Fibroblast of skin of right quadriceps (primary cell): Measurements from ENCODE around the gene ARL13A.
"Not testable (repeated sequence)": the region's sequence is repeated elsewhere in the genome, so short reads cannot be mapped to it uniquely, and the experiment has no call there.

ENCODE experiments used
- DNase-seq: peaks from one replicate; pipeline ENCODE4 v3.0.0-alpha.2; 2013

Gene ARL13A

DNA sequence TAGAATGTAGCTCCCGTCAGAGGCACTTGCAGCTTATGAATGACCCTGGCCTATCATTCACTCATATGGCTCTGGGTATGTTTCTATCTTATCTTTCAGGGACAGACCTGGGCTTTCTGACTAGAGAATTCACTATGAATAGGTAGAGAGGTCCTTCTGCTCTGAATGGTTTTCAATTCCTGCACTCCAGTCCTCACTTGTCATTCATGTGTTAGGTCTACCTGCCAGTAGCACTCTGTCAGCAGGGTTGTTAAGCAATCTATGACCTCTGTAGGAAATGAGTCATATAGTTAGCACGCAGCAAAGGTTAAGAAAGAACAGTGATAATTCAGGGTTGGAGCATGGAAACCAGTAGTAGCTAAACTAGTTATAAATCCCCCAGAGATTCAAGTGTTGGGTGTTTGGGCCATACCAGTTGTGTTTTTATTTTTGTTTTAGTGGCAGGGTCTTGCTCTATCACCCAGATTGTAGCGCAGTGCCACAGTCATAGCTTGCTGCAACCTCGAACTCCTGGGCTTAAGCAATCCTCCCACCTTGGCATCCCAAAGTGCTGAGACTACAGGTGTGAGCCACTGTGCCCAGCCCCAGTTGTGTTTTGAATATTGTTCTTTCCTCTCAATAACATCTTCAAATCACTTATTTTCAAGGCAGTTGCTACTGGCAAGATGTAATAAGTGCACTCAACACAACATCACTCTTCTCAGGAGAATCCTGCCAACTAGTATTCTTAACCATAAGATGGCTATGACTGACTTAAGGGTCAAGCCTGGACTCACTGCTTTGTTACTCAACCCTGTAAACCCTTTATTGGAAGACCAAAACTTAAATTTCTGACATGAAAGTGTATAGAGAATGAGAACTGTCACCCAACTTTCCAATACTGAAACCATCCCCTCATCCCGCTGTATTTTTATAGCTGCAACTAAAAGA lies 25.1 kb downstream of the ARL13A start:
- DNase-seq, result peak; percentile 11

GRCh38 chrX:100995469-100995868 lies 26.0 kb downstream of the ARL13A start:
- peak; percentile 79 for DNase-seq

GRCh38 chrX:100999451-100999850 lies 29.9 kb downstream of the ARL13A start:
- DNase-seq, result no peak

DNA sequence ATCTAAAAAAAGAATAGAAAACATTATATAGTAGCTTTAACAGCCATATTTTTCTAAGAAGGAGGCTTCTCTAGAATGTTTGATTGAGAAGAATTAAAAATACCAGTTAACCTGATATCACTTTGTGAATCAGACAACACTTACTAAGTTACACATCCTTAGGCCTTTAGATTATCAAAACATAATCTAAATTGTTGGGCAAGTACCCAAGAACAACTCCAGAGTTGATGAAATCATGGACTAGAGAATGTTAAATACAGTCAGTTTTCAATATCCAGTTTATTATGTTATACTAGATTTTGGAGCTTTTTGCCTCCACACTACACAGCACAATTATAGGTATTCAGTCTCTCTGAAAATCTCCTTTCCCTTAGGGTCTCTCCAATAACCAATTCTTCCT lies 39.6 kb downstream of the ARL13A start:
- peak; percentile 1 for DNase-seq

DNA sequence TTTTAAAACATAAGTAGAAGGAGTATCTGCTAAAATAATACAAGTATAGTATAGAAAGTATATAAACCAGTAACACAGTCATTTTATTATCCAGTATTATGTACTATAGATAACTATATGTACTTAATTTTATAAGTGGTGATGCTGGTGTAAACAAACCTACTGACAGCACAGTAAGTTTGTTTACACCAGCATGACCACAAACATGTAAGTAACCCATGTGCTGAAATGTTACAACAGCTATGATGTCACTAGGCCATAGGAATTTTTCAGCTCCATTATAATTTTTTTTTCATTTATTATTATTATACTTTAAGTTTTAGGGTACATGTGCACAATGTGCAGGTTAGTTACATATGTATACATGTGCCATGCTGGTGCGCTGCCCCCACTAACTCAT lies 42.5 kb downstream of the ARL13A start:
- DNase-seq, result not testable (repeated sequence)

DNA sequence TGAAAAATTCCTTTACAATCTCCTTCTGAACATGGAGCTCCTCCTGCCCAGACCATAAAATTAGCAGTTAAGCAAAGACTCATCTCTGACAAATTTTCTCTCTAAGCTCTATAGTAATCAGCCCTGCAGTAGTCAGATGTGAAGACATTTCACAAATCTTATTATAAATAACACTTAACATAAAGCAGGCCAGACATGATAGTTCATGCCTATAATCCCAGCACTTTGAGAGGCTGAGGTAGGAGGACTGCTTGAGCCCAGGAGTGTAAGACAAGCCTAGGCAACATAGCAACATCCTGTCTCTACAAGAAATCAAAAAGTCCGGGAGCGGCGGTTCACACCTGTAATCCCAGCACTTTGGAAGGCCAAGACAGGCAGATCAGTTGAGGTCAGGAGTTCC lies 52.5 kb downstream of the ARL13A start:
- no peak for DNase-seq

DNA sequence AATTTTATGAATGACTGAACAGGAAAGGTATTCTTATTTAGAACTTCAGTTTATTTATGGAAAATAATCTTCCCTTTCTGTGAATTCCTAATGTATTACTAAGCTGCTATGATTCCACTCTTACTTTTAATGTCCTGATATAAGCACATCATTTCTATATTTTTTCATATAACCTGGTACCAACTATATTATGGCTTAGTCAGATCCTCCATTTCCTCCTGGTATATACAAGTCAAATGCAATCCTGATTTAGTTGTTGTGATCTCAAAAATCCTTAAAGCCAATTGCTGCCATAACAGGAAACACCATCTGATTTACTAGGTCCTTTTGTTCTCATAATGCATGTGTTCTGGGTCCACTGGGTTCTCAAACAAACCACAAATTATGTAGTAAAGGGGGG lies 55.6 kb downstream of the ARL13A start:
- DNase-seq, result peak; percentile 17

DNA sequence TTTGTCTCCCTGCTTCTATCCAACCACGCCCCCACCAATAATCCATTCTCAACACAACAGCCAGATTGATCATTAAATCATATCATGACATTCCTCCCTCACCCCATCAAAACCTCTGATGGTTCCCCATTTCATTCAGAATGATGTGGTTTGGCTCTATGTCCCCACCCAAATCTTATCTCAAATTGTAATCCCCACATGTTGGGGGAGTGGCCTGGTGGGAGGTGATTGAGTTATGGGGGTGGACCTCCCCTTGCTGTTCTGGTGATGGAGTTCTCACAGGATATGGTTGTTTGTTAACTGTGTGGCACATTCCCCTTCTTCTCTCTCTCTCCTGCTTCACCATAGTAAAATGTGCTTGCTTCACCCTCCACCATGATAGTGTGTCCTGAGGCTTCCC lies 59.1 kb downstream of the ARL13A start:
- no peak for DNase-seq

- no peak for DNase-seq
Observed at GRCh38 chrX:101029665-101030064, 60.2 kb downstream of the ARL13A start.

DNA sequence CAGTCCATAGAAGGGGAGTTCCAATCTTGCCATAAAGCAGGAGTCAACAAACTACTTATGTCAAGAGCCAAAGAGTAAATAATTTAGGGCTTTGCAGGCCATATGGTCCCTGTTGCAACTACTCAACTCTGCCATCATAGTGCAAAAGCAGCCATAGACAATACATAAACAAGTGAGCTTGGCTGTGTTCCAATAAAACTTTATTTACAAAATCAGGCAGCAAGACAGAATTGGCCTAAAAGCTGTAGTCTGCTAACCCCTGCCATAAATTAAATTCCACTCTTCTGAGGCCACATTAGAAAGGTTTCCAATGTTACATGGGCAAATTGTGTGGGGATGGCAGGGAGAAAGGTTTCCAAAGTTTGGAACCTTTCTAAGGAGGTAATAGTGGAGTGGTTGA lies 67.7 kb downstream of the ARL13A start:
- DNase-seq, result no peak

- peak; percentile 8 for DNase-seq
Observed at GRCh38 chrX:101040197-101040596, 70.7 kb downstream of the ARL13A start.
